HG03103 (cell line): ENCODE data around the gene ACACA.

Experiments used
- ATAC-seq: cut with Tn5 transposase; IDR thresholded peaks from one replicate; pipeline ENCODE4 v1.9.1; 2021; ENCODE audit warnings: low read depth; ENCODE audit not compliant: unreplicated experiment

Gene ACACA

DNA sequence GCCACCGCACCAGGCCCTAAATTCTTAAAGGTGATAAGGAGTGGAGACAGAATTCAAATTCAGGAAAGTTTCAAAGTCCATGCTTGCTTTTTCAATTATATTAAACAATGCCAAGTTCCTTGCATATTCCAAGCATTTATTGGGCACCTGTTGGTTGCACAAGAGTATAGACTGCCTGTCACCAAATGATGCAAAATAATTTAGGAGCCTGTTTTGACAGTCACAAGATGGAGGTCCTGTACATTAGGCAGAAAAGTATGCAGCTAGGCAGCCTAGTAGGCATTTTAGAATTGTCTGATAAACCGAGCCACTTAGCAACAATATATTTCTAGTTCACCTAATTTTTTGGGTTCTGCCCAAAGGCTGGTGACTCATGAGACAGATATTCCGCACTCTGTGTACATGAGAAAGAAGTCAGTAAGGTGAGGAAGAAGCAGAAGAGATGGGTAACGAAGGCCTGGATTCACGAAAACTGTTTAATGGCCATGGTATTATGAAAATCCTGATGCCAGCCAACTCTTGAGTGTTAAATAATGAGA is 7.3 kb downstream of the ACACA start:
- no peak for ATAC-seq

GRCh38 chr17:37393352-37393751 is 13.3 kb downstream of the ACACA start:
- ATAC-seq: no peak

DNA sequence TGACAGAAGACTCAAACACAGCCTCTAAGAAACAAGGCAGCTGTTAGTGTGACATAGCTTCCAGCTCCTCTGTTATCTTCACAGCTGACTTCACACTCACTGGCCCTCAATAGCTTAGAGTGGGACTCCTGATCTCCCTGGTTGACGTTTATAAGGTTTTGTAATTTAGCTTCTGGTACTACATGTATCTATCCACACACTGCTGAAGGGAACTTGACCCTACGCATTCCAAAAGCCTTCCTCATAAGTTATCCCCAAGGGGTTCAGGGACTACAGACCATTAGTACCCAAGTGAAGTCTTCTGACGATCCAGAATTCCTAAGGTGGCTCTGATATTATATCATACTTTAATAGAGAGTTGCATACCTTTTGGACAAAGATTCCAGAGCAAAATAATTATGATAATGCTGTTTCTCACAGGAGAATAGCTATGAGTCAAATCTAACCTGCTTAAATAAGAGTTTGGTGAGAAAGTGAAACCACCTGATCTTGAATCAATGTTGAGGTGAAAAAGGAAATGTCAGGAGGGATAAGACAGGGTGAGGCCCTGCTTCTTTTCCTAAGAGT is 14.5 kb downstream of the ACACA start:
- no peak for ATAC-seq

- ATAC-seq: no peak
Observed at GRCh38 chr17:37391146-37391545, 15.5 kb downstream of the ACACA start.

GRCh38 chr17:37389160-37389559 is 17.5 kb downstream of the ACACA start:
- no peak for ATAC-seq

GRCh38 chr17:37388266-37388665 is 18.4 kb downstream of the ACACA start:
- ATAC-seq: no peak

DNA sequence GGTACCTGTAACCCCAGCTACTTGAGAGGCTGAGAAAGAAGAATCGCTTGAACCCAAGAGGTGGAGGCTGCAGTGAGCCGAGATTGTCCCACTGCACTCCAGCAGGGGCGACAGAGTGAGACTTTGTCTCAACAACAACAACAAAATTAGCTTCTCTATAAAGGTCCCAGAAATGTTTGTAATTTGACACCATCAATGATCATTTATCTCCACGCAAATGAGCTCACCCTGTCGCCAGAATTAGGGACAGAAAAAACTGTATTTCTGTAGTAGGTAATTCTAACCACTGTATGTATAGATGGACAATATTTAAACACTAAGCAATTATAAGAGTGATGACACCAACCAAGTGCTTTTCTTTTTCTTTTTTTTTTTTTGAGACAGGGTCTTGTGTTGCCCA is 20.2 kb downstream of the ACACA start:
- no peak for ATAC-seq

DNA sequence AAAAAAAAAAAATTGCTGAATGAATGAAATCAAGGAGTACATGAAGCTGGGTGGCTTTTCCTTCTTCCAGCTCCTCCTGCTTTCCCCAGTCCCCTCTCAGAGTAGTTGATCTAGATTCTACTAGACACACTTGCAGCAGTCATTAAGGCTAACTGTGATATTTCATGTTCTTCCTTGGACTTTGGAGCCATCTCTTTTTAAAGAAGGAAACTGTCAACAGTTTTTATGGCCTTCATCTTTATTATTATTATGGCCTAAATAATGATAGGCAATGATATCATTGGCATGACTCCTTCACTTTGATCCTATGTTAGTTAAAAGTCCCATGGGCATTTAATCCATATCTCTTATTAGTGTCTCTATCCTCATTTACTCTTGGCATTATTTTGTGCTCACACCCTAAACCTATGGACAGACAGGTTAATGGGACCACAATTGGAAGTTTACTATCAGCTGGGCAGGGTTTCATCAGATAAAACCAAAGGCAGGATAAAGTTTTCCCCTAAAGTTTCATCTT is 21.1 kb downstream of the ACACA start:
- ATAC-seq: no peak

- ATAC-seq: no peak
Observed at GRCh38 chr17:37384560-37385149, 22.0 kb downstream of the ACACA start.

GRCh38 chr17:37382056-37382455 is 24.6 kb downstream of the ACACA start:
- no peak for ATAC-seq

DNA sequence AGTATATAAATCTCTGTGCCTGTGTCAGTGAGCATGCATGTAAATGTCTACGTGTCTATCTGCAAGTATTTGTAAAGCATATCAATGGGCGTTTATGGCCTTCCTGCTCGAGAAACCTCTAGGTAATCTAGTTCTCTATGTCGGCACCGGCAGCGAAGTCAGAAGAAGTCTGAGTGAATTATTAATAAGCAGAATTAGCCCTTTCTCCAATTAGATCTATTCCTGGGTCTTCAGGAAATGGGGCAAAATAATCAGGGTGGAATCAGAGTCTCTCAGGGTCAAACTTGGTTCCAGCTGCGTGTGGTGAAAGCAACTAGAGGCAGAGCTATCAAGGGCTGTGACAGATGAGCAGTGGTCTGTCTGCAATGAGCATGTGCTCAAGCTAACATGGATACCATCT is 30.9 kb downstream of the ACACA start, which contains the start of gene C17orf78:
C17orf78 (plus strand) TSS at position 280 of the 400 bp plus-strand sequence; CDS start at position 388, 108 bp downstream.
- no peak for ATAC-seq

DNA sequence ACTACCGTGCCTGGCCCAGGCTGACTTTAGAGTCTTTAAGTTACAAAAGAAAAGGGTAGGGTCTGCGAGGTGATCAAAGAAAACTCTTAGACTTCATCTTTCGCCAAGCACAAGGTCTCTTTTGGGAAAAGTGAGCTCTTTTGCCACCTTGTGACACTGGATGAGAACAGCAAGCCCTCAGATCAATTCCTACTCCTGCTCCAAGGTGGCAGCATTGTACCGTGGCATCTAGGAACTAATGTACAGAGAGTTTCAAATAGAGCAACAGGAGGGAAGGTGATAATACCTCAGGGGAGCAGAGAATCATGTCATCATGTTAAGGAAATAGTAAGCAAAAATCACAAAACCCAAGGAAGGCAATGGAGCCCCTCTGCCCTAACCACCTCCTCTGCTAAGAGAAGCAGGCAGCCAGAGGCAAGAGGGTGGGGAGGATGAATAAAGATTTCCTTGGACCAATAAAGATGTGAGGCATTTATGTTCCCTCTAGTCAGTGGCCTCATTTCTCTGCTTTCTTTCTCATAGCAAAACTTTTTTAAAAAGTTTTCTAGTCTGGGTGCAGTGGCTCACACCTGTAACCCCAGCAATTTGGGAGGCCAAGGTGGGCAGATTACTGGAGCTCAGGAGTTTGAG is 33.0 kb downstream of the ACACA start:
- ATAC-seq: no peak

GRCh38 chr17:37368577-37368976 is 38.1 kb downstream of the ACACA start:
- ATAC-seq: no peak

DNA sequence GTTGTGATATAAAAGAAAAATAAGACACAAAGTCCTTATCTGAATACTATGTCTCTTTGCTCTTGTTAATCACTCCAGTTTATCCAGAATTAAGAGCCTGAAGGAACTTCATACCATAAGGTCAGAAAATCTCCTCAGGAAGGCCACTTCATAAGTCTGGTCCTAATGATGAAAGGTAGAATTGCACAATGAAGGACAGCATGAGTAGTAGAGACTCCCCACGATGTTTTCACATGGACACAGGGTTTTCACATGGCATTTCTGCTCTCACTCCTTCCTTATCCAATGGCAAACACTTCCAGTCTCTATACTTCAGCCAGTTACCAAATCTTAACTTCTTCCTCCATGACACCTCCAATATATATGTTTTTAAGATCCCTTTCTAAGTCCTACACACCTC is 41.0 kb downstream of the ACACA start:
- no peak for ATAC-seq

GRCh38 chr17:37361543-37361942 is 45.1 kb downstream of the ACACA start:
- ATAC-seq: no peak

DNA sequence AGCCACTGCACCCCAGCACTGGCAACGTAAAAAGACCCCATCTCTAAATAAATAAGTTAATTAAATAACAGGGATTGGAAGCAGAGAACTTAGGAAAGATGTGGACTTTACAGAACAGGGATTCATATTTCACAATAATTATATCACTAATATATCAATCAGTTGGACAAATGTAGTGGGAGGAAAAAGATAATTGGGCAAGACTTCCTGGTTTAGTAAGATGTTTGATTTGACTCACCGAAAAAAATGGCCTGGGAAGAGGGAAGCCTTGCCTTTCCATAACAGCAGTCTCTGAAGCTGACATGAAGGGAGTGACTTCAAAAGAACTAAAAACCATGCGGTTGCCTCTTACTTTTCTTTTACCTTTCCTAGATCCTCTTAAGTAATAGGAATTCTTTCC is 46.0 kb downstream of the ACACA start:
- no peak for ATAC-seq

DNA sequence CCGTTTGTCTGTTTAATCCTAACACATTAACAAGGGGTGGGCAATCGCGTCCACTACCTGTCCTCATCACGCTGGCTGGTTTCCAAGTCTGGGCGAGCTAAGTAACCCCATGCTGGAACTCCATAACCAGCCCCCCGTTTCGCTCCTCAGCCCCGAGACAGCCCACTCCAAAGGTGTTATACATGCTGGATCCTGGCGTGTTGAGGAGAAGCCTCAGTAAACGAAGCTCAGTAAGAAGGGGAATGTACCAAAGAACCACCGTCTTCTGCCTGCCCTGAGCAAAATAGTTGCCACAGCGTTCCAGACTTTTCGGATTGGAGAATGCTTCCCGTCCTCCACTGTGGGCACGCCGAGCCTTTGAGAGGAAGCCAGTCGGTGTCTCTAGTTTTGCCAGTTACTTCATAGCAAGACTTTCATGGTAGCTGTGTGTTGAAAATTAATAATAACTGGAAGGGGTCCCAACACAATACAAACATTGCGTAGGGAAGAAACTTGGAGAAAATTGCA is 46.9 kb downstream of the ACACA start:
- ATAC-seq: no peak

- peak; percentile 84 for ATAC-seq
Observed at GRCh38 chr17:37358830-37359681, 47.6 kb downstream of the ACACA start.

- no peak for ATAC-seq
Observed at GRCh38 chr17:37358098-37358829, 48.4 kb downstream of the ACACA start.
